GM10266 (cell line): ENCODE results near the gene NPY1R.

Experiments used
- DNase-seq: peaks from one replicate; pipeline ENCODE4 v3.0.0; 2012; ENCODE audit errors: extremely low spot score
- TF ChIP-seq, protein P1 (sequence below): IDR thresholded peaks from 2 replicates; pipeline ENCODE4 v1.5.1; 2012; ENCODE audit warnings: mild to moderate bottlenecking, low read depth; ENCODE audit not compliant: control insufficient read depth, insufficient read depth; ENCODE audit errors: missing control alignments

The NPY1R gene

DNA sequence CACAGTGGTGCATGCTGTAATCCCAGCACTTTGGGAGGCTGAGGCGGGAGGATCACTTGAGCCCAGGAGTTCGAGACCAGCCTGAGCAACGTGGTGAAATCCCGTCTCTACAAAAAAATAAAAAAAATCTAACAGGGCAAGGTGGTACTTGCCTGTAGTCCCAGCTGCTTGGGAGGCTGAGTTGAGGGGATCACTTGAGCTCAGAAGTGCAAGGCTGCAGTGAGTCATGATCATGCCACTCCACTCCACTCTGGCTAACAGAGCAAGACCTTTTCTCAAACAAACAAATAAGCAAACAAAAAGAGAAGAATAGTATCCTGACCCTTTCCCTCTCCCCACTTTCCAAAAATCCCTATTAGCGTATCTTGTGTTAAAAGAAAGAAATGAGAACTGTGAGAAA, 52.7 kb downstream of the NPY1R start:
- TF ChIP-seq, protein P1, sequence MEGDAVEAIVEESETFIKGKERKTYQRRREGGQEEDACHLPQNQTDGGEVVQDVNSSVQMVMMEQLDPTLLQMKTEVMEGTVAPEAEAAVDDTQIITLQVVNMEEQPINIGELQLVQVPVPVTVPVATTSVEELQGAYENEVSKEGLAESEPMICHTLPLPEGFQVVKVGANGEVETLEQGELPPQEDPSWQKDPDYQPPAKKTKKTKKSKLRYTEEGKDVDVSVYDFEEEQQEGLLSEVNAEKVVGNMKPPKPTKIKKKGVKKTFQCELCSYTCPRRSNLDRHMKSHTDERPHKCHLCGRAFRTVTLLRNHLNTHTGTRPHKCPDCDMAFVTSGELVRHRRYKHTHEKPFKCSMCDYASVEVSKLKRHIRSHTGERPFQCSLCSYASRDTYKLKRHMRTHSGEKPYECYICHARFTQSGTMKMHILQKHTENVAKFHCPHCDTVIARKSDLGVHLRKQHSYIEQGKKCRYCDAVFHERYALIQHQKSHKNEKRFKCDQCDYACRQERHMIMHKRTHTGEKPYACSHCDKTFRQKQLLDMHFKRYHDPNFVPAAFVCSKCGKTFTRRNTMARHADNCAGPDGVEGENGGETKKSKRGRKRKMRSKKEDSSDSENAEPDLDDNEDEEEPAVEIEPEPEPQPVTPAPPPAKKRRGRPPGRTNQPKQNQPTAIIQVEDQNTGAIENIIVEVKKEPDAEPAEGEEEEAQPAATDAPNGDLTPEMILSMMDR = no peak

GRCh38 chr4:163274861-163275260, 57.5 kb downstream of the NPY1R start:
- TF ChIP-seq, protein P1 = no peak
- no peak for DNase-seq

More for the DNA sequence above, 52.7 kb downstream of the NPY1R start:
- no peak for DNase-seq
